ENCODE results near the gene CTAGE1. TPM values are rescaled to one million over a fixed set of nuclear protein-coding genes. Genes with fewer than 3 reads are reported as not detected.

The CTAGE1 gene
- total RNA-seq, 1 donor from 2014 or later, result not detected

DNA sequence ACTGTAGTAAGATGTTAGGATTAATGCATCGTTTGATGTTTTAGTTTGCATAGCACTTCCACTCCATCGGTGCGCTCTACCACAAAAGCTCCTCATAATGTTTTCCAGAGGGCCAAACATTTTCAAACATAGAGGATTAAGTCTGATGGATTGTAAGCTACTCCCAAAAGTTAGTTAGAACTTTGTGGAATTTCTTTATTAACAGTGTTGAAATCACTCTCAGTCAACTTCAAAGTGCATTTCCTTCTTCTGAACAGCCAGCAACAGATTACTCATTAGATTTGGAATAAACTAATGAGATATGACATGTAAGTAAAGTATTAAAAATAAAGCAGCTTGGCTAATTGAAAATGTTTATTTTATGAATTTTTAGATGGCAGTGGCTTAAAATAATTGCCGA lies 30.1 kb upstream of the CTAGE1 start:
- Mint-ChIP-seq H3K27ac (ENCODE audit: unreplicated experiment) (no peak overlapping the region), H3K4me1 (ENCODE audit: unreplicated experiment) (peaks cover 5% of the 10 kb centered on the region), H3K9me3 (ENCODE audit: unreplicated experiment) (peaks cover 13% of the 10 kb centered on the region), H3K4me3 (ENCODE audit: unreplicated experiment) (no peak overlapping the region), H3K36me3 (ENCODE audit: unreplicated experiment) (no peaks in the 10 kb centered on the region), H3K27me3 (ENCODE audit: unreplicated experiment) (no peaks in the 10 kb centered on the region)
- DNase-seq (ENCODE audit: extremely low spot score, unreplicated experiment), result no peak
- TF ChIP-seq, protein P1, sequence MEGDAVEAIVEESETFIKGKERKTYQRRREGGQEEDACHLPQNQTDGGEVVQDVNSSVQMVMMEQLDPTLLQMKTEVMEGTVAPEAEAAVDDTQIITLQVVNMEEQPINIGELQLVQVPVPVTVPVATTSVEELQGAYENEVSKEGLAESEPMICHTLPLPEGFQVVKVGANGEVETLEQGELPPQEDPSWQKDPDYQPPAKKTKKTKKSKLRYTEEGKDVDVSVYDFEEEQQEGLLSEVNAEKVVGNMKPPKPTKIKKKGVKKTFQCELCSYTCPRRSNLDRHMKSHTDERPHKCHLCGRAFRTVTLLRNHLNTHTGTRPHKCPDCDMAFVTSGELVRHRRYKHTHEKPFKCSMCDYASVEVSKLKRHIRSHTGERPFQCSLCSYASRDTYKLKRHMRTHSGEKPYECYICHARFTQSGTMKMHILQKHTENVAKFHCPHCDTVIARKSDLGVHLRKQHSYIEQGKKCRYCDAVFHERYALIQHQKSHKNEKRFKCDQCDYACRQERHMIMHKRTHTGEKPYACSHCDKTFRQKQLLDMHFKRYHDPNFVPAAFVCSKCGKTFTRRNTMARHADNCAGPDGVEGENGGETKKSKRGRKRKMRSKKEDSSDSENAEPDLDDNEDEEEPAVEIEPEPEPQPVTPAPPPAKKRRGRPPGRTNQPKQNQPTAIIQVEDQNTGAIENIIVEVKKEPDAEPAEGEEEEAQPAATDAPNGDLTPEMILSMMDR (IDR thresholded peaks at IDR 0.05), result no peak

GRCh38 chr18:22446911-22447310 lies 29.2 kb upstream of the CTAGE1 start:
- TF ChIP-seq, protein P1 (IDR thresholded peaks at IDR 0.05), result no peak
- Mint-ChIP-seq H3K4me3 (ENCODE audit: unreplicated experiment) (no peak overlapping the region), H3K4me1 (ENCODE audit: unreplicated experiment) (no peaks in the 10 kb centered on the region), H3K9me3 (ENCODE audit: unreplicated experiment) (peaks cover 17% of the 10 kb centered on the region), H3K27me3 (ENCODE audit: unreplicated experiment) (no peaks in the 10 kb centered on the region), H3K36me3 (ENCODE audit: unreplicated experiment) (no peaks in the 10 kb centered on the region), H3K27ac (ENCODE audit: unreplicated experiment) (no peak overlapping the region)
- no peak for DNase-seq (ENCODE audit: extremely low spot score, unreplicated experiment)

GRCh38 chr18:22446325-22446724 lies 28.6 kb upstream of the CTAGE1 start:
- Mint-ChIP-seq H3K4me1 (ENCODE audit: unreplicated experiment) (no peaks in the 10 kb centered on the region), H3K9me3 (ENCODE audit: unreplicated experiment) (peaks cover 18% of the 10 kb centered on the region), H3K4me3 (ENCODE audit: unreplicated experiment) (no peak overlapping the region), H3K36me3 (ENCODE audit: unreplicated experiment) (no peaks in the 10 kb centered on the region), H3K27ac (ENCODE audit: unreplicated experiment) (no peak overlapping the region), H3K27me3 (ENCODE audit: unreplicated experiment) (no peaks in the 10 kb centered on the region)
- TF ChIP-seq, protein P1 (IDR thresholded peaks at IDR 0.05), result no peak
- no peak for DNase-seq (ENCODE audit: extremely low spot score, unreplicated experiment)

GRCh38 chr18:22441638-22442037 lies 23.9 kb upstream of the CTAGE1 start:
- H3K4me1 Mint-ChIP-seq (ENCODE audit: unreplicated experiment), result peaks cover 2% of the 10 kb centered on the region
- DNase-seq (ENCODE audit: extremely low spot score, unreplicated experiment), result no peak
- H3K9me3 Mint-ChIP-seq (ENCODE audit: unreplicated experiment), result peaks cover 5% of the 10 kb centered on the region
- TF ChIP-seq, protein P1 (IDR thresholded peaks at IDR 0.05), result no peak
- no peak overlapping the region for H3K4me3 Mint-ChIP-seq (ENCODE audit: unreplicated experiment)
- H3K27me3 Mint-ChIP-seq (ENCODE audit: unreplicated experiment), result no peaks in the 10 kb centered on the region
- H3K27ac Mint-ChIP-seq (ENCODE audit: unreplicated experiment), result no peak overlapping the region
- no peaks in the 10 kb centered on the region for H3K36me3 Mint-ChIP-seq (ENCODE audit: unreplicated experiment)

GRCh38 chr18:22439447-22439846 lies 21.7 kb upstream of the CTAGE1 start:
- no peak for DNase-seq (ENCODE audit: extremely low spot score, unreplicated experiment)
- Mint-ChIP-seq H3K4me3 (ENCODE audit: unreplicated experiment) (no peak overlapping the region), H3K9me3 (ENCODE audit: unreplicated experiment) (peaks cover 5% of the 10 kb centered on the region), H3K4me1 (ENCODE audit: unreplicated experiment) (peaks cover 8% of the 10 kb centered on the region), H3K27me3 (ENCODE audit: unreplicated experiment) (no peaks in the 10 kb centered on the region), H3K27ac (ENCODE audit: unreplicated experiment) (no peak overlapping the region), H3K36me3 (ENCODE audit: unreplicated experiment) (no peaks in the 10 kb centered on the region)
- TF ChIP-seq, protein P1 (IDR thresholded peaks at IDR 0.05), result no peak

Data from osteocyte (in vitro differentiated cells).